Activated naive CD4-positive, alpha-beta T cell treated with anti-CD3 and anti-CD28 coated beads for 36 hours (primary cell): Measurements from ENCODE around the gene TMCO6. TPM values are rescaled to one million over a fixed set of nuclear protein-coding genes. Genes with fewer than 3 reads are reported as not detected.
"Not testable (repeated sequence)": the region's sequence is repeated elsewhere in the genome, so short reads cannot be mapped to it uniquely, and the experiment has no call there.

ENCODE experiments used
- CTCF ChIA-PET: fragments of 350-600 bp; sonication (Branson Sonifier 250); formaldehyde crosslinking; loops from one replicate; lab custom pipeline; 2021; ENCODE audit warnings: antibody characterized with exemption; lab: Charles Lee
- DNase-seq: peaks from one replicate; pipeline ENCODE4 v3.0.0-alpha.2; 2020
- H3K27ac Mint-ChIP-seq: one replicate; pipeline ENCODE4 v1.8.0; 2021; ENCODE audit warnings: mild to moderate bottlenecking, mixed read lengths
- H3K27me3 Mint-ChIP-seq: one replicate; pipeline ENCODE4 v1.8.0; 2021; ENCODE audit warnings: low read depth, mixed read lengths
- H3K36me3 Mint-ChIP-seq: one replicate; pipeline ENCODE4 v1.8.0; 2021; ENCODE audit warnings: low read depth, mixed read lengths
- H3K4me1 Mint-ChIP-seq: one replicate; pipeline ENCODE4 v1.8.0; 2021; ENCODE audit warnings: low read depth, mixed read lengths
- H3K4me3 Mint-ChIP-seq: one replicate; pipeline ENCODE4 v1.8.0; 2021; ENCODE audit warnings: mild to moderate bottlenecking, moderate library complexity, mixed read lengths
- H3K9me3 Mint-ChIP-seq: one replicate; pipeline ENCODE4 v1.8.0; 2021; ENCODE audit warnings: mixed read lengths
- intact Hi-C: fragments of 100-400 bp; cut with micrococcal nuclease; formaldehyde crosslinking; loops from one replicate; pipeline ENCODE4 v1.15.1; 2023
- total RNA-seq, 2 experiments: library from RNA; stranded (reverse); gene quantifications; one replicate each; pipeline ENCODE4 v1.2.3, GENCODE V29; 2021

The TMCO6 gene
- total RNA-seq, 2 experiments from 2014 or later, result 29.0 to 29.5 TPM

DNA sequence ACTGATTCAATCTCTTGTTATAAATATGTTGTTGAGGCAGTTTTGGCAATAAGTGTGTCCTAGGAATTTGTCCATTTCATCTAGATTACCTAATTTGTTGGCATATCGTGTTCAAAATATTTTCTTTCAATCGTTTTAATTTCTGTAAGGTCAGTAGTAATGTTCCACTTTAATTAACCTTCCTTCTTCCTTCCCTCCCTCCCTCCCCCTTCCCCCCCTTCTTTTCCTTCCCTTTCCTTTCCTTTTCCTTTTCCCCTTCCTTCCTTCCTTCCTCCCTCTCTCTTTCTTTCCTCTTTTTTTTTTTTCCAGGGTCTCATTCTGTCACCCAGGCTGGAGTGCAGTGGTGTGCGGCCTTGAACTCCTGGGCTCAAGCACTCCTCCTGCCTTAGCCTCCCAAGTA, 33.4 kb upstream of the TMCO6 start:
- CTCF ChIA-PET, result interaction anchor here (0.9 kb wide), 1 partner anchor 39 kb away, joined by 4 read pairs; no protein-coding TSS in a partner anchor
- H3K27ac Mint-ChIP-seq, result no peak overlapping the region
- H3K9me3 Mint-ChIP-seq, result no peaks in the 10 kb centered on the region
- no peaks in the 10 kb centered on the region for H3K36me3 Mint-ChIP-seq
- no peak for DNase-seq
- no peaks in the 10 kb centered on the region for H3K4me1 Mint-ChIP-seq
- H3K4me3 Mint-ChIP-seq, result no peak overlapping the region
- no peaks in the 10 kb centered on the region for H3K27me3 Mint-ChIP-seq
- intact Hi-C loops, result no loop called here

DNA sequence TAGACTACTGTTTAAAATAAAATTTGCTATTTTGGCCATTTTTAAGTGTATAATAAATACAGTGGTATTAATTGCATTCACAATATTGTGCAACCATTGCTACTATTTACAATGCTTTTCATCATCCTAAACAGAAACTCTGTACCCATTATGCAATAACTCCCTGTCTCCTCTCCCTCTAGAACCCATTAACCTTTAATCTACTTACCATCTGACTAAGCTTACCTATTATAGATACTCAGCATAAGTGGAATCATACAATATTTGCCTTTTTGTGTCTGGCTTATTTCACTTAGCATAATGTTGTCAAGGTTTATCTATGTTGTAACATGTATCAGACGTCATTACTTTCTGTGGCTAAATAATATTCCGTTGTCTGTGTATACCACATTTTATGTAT, 32.2 kb upstream of the TMCO6 start:
- no peak overlapping the region for H3K4me3 Mint-ChIP-seq
- no peaks in the 10 kb centered on the region for H3K9me3 Mint-ChIP-seq
- peaks cover 4% of the 10 kb centered on the region for H3K27me3 Mint-ChIP-seq
- no peak for DNase-seq
- no peaks in the 10 kb centered on the region for H3K36me3 Mint-ChIP-seq
- CTCF ChIA-PET, result interaction anchor here (0.7 kb wide), 1 partner anchor 489 kb away, joined by 3 read pairs; no protein-coding TSS in a partner anchor
- H3K4me1 Mint-ChIP-seq, result peaks cover 8% of the 10 kb centered on the region
- intact Hi-C loops, result no loop called here
- no peak overlapping the region for H3K27ac Mint-ChIP-seq

GRCh38 chr5:140608722-140609121, 30.5 kb upstream of the TMCO6 start:
- Mint-ChIP-seq H3K4me3 (no peak overlapping the region), H3K27me3 (peaks cover 10% of the 10 kb centered on the region), H3K9me3 (no peaks in the 10 kb centered on the region), H3K36me3 (no peaks in the 10 kb centered on the region), H3K27ac (no peak overlapping the region), H3K4me1 (peaks cover 13% of the 10 kb centered on the region)
- DNase-seq, result no peak
- intact Hi-C loops, result no loop called here
- CTCF ChIA-PET, result interaction anchor here (1.3 kb wide), 1 partner anchor 245 kb away, joined by 4 read pairs; no protein-coding TSS in a partner anchor

DNA sequence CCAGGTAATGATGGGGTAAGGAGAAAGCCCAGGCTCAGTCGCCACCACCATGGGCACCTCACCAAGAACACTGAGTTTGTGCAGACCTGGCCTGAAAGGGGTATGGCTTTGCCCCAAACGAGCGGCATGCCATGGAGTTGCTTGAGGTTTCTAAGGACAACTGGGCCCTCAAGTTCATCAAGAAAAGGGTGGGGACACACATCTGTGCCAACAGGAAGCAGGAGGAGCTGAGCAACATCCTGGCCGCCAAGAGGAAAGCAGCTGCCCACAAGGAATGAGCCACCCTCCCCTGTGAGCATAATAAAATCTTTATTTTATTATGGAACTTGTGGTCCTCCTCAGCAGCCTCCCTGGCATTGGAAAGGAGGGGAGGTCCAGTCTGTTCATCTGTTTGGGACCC, 30.1 kb upstream of the TMCO6 start:
- H3K27me3 Mint-ChIP-seq, result peaks cover 10% of the 10 kb centered on the region
- CTCF ChIA-PET, result interaction anchor here (1.3 kb wide), 1 partner anchor 246 kb away, joined by 4 read pairs; no protein-coding TSS in a partner anchor
- no peak overlapping the region for H3K4me3 Mint-ChIP-seq
- peaks cover 13% of the 10 kb centered on the region for H3K4me1 Mint-ChIP-seq
- H3K36me3 Mint-ChIP-seq, result no peaks in the 10 kb centered on the region
- H3K27ac Mint-ChIP-seq, result no peak overlapping the region
- no peak for DNase-seq
- H3K9me3 Mint-ChIP-seq, result no peaks in the 10 kb centered on the region
- intact Hi-C loops, result no loop called here

GRCh38 chr5:140611020-140611521, 28.2 kb upstream of the TMCO6 start:
- H3K4me1 Mint-ChIP-seq, result peaks cover 13% of the 10 kb centered on the region
- no peak for DNase-seq
- no peaks in the 10 kb centered on the region for H3K9me3 Mint-ChIP-seq
- no peak overlapping the region for H3K27ac Mint-ChIP-seq
- H3K4me3 Mint-ChIP-seq, result no peak overlapping the region
- peaks cover 10% of the 10 kb centered on the region for H3K27me3 Mint-ChIP-seq
- intact Hi-C loops, result no loop called here
- H3K36me3 Mint-ChIP-seq, result no peaks in the 10 kb centered on the region
- CTCF ChIA-PET, result no interaction called here

DNA sequence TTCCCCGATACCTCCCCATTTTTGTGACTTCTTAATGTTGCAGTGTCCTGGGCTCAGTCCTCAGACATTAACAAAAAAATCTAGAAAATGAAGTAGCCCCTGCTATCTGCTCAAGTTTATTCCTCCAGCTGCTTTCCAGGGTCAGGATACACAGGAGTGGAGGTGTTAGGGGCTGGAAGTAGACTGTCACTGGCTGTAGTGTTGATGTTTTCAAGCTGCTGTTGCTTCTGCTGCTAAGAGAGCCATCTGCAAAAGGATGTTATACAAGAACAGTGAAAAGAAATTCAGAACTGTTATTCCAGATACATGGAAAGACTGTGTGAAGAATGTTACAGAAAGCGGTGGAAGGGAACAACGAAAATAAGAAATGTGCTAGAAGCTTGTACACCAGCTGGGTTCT, 16.9 kb upstream of the TMCO6 start:
- CTCF ChIA-PET, result interaction anchor here (1.2 kb wide), 1 partner anchor 10 kb away, joined by 3 read pairs; the partner anchor contains the start of gene CD14
- H3K4me1 Mint-ChIP-seq, result no peaks in the 10 kb centered on the region

DNA sequence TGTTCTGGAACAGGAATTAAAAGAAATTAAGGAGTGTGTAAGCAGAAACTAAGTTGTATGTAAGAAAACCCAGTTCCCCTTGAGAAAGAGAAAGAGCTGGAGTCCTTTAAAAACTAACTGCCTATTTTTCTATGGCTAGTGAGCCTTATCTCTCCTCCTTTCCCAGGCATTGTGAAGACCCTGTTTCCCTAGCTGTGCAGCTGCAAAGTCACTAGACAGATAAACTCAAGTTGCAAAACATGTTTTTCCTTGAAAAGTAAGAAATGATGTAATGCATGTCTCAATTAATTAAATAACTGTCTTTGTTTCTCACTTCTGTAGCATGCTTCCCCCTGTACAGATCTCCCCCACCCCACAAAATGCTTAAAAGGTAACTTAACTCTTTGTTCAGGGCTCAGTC, 16.2 kb upstream of the TMCO6 start:
- CTCF ChIA-PET, result interaction anchor here (1.2 kb wide), 1 partner anchor 10 kb away, joined by 3 read pairs; the partner anchor contains the start of gene CD14
- H3K27me3 Mint-ChIP-seq, H3K9me3 Mint-ChIP-seq, H3K36me3 Mint-ChIP-seq, intact Hi-C loops, DNase-seq, H3K4me1 Mint-ChIP-seq, H3K4me3 Mint-ChIP-seq, H3K27ac Mint-ChIP-seq: not testable (repeated sequence)

More for the DNA sequence above, 16.9 kb upstream of the TMCO6 start:
- Mint-ChIP-seq H3K36me3 (no peaks in the 10 kb centered on the region), H3K9me3 (no peaks in the 10 kb centered on the region), H3K27me3 (peaks cover 2% of the 10 kb centered on the region), H3K4me3 (no peak overlapping the region), H3K27ac (no peak overlapping the region)
- DNase-seq, result no peak
- intact Hi-C loops, result no loop called here

GRCh38 chr5:140624886-140625285, 14.4 kb upstream of the TMCO6 start:
- CTCF ChIA-PET, result interaction anchor here (0.6 kb wide), 1 partner anchor 55 kb away, joined by 3 read pairs; no protein-coding TSS in a partner anchor
- H3K9me3 Mint-ChIP-seq, intact Hi-C loops, DNase-seq, H3K36me3 Mint-ChIP-seq, H3K27me3 Mint-ChIP-seq, H3K4me3 Mint-ChIP-seq, H3K27ac Mint-ChIP-seq, H3K4me1 Mint-ChIP-seq: not testable (repeated sequence)

DNA sequence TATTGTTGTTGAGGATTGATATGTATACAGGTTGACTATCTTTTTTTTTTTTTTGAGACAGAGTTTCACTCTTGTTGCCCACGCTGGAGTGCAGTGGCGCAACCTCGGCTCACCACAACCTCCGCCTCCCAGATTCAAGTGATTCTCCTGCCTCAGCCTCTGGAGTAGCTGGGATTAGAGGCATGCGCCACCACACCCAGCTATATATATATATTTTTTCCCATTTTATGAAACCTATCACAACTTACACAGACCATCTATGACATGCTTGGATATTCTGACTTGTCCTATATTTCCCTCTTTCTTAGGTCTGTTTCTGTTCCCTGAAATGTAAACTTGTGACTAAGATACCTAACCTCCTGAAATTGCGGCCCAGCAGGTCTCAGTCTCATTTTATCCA, 11.3 kb upstream of the TMCO6 start:
- Mint-ChIP-seq H3K36me3 (no peaks in the 10 kb centered on the region), H3K4me3 (no peak overlapping the region), H3K9me3 (no peaks in the 10 kb centered on the region), H3K4me1 (peaks cover 13% of the 10 kb centered on the region), H3K27ac (no peak overlapping the region), H3K27me3 (peaks cover 9% of the 10 kb centered on the region)
- intact Hi-C loops, result no loop called here
- CTCF ChIA-PET, result no interaction called here
- DNase-seq, result no peak

DNA sequence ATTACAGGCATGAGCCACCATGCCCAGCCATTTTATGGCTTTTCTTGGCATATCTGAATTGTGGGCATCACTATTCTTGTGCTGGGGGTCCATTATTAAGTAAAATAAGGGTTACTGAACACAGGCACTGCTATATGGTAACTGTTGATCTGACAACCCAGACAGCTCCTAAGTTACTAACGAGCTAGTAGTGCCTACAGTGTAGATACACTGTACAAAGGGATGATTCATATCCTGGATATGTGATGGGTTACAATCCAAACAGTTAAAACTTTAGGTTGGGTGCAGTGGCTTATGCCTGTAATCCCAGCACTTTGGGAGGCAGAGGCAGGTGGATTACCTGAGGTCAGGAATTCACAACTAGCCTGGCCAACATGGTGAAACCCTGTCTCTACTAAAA, 10.5 kb upstream of the TMCO6 start:
- Mint-ChIP-seq H3K36me3 (no peaks in the 10 kb centered on the region), H3K4me1 (peaks cover 19% of the 10 kb centered on the region), H3K27me3 (peaks cover 9% of the 10 kb centered on the region), H3K9me3 (no peaks in the 10 kb centered on the region), H3K27ac (no peak overlapping the region), H3K4me3 (no peak overlapping the region)
- intact Hi-C loops, result no loop called here
- CTCF ChIA-PET, result interaction anchor here (0.6 to 0.7 kb wide), 2 partner anchors 12 to 14 kb away, joined by 3 read pairs; no protein-coding TSS in a partner anchor
- DNase-seq, result no peak

DNA sequence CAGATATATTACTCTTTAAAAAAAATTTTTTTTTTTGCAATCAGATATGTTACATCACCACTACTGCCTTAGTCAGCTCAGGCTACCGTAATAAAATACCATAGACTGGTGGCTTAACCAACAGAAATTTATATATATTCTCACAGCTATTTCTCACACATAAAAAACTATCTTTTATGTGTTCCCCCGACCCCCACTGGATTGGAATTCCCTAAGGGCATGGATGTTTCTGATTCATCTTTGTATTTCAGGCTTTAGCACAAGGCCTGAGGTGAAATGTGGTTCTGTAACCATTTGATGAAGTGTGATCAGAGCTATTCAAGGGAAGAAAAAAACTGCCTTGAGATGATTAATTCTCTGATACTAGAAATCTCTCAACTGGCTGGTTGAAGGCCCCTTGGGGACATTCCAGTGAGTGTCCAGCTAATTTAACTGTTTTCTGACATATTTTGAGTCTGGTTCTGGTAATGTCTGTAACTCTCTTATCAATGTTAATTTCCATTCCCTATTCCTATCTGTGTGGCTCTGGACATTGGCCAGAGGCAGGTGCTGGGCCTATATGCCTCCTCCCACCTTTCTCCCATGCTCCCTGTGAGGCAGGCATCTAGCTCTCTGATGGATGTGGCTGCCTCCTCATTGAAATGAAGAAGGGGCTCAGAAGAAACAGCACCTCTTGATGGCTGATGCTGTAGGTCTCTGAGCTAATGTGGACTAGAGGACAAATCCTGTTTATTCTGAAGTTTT, 8.8 kb upstream of the TMCO6 start:
- H3K36me3 Mint-ChIP-seq, result no peaks in the 10 kb centered on the region
- peaks cover 25% of the 10 kb centered on the region for H3K4me1 Mint-ChIP-seq
- H3K9me3 Mint-ChIP-seq, result no peaks in the 10 kb centered on the region
- peaks cover 9% of the 10 kb centered on the region for H3K27me3 Mint-ChIP-seq
- no peak overlapping the region for H3K4me3 Mint-ChIP-seq
- H3K27ac Mint-ChIP-seq, result no peak overlapping the region
- CTCF ChIA-PET, result interaction anchor here (0.5 to 1.7 kb wide), 5 partner anchors 26 to 492 kb away, joined by 3 to 6 read pairs (median 3); partner anchors contain the start of gene EIF4EBP3
- DNase-seq, result no peak
- intact Hi-C loops, result no loop called here

DNA sequence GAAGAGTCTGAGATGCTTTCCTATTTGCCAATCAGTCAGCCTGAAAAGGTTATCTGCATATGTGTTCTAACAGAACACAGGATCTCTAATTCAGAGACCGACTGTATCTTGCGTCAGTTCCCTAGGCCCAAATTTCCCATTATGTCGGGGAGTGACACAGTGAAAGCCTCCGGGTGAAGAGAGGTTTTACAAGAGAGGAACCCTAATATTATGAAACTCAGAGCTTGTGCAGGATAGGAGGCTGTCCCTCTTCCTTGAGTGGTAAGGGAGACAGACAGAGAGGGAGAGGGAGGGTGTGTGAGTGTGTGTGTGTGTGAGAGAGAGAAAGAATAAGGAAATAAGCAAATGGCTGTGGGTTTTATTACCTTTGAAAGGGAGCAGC, 8.2 kb upstream of the TMCO6 start:
- intact Hi-C loops, result no loop called here

More for the DNA sequence above, 8.2 kb upstream of the TMCO6 start:
- H3K27me3 Mint-ChIP-seq, result peaks cover 9% of the 10 kb centered on the region
- CTCF ChIA-PET, result interaction anchor here (1.3 to 1.7 kb wide), 2 partner anchors 26 to 91 kb away, joined by 3 to 5 read pairs; no protein-coding TSS in a partner anchor
- no peak overlapping the region for H3K4me3 Mint-ChIP-seq
- H3K4me1 Mint-ChIP-seq, result peaks cover 27% of the 10 kb centered on the region
- no peak overlapping the region for H3K27ac Mint-ChIP-seq
- no peak for DNase-seq
- no peaks in the 10 kb centered on the region for H3K9me3 Mint-ChIP-seq
- no peaks in the 10 kb centered on the region for H3K36me3 Mint-ChIP-seq
